Omental fat pad (tissue), 4 donors: Measurements from ENCODE around the gene ZNF354C. TPM values are rescaled to one million over a fixed set of nuclear protein-coding genes. Genes with fewer than 3 reads are reported as not detected.

ENCODE experiments used
- ATAC-seq: fragments of 150-250 bp; one replicate; pipeline ENCODE4 v1.9.1; 2016; ENCODE audit warnings: mild to moderate bottlenecking, moderate library complexity; ENCODE audit not compliant: low FRiP score
- DNase-seq: peaks from one replicate; pipeline ENCODE4 v3.0.0-alpha.2; 2019; ENCODE audit warnings: low spot score
- total RNA-seq, 4 donors: library from RNA; depleted of rRNA; stranded (reverse); fragments of >200 nt; gene quantifications; one replicate each; pipeline ENCODE4 v1.1.0, GENCODE V29; 2016
- TF ChIP-seq, protein P1 (sequence below), 3 donors: fragments of 450-650 bp; IDR thresholded peaks; one replicate each; pipeline ENCODE4 v1.5.1; 2016 to 2017; ENCODE audit warnings: antibody characterized with exemption in 3 of 3, mild to moderate bottlenecking in 3 of 3, moderate library complexity in 2 of 3

The ZNF354C gene
- total RNA-seq, 4 donors from 2014 or later, result 4.1 to 8.5 (median 4.6) TPM

DNA sequence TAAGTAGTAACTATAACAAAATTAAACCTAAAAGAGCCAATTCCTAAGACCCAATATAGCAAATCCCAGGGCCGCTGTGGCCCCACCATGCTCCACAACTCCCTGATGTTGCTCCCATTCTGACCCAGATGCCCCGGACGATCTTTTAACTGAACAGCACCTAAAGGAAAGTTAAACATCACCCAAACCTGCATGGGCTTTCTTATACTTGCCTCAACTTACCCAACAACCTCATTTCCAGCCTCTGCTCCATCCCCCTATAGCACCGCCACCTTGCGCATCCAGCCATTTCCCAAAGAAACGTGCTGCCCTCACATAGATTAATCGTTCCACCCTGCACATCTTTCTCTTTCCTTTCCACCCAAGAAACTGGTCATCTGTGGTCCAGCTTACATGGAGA lies 54.6 kb downstream of the ZNF354C start:
- ATAC-seq (no peak), DNase-seq (no peak)
- TF ChIP-seq, protein P1, sequence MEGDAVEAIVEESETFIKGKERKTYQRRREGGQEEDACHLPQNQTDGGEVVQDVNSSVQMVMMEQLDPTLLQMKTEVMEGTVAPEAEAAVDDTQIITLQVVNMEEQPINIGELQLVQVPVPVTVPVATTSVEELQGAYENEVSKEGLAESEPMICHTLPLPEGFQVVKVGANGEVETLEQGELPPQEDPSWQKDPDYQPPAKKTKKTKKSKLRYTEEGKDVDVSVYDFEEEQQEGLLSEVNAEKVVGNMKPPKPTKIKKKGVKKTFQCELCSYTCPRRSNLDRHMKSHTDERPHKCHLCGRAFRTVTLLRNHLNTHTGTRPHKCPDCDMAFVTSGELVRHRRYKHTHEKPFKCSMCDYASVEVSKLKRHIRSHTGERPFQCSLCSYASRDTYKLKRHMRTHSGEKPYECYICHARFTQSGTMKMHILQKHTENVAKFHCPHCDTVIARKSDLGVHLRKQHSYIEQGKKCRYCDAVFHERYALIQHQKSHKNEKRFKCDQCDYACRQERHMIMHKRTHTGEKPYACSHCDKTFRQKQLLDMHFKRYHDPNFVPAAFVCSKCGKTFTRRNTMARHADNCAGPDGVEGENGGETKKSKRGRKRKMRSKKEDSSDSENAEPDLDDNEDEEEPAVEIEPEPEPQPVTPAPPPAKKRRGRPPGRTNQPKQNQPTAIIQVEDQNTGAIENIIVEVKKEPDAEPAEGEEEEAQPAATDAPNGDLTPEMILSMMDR (IDR thresholded peaks at IDR 0.05), result no peak

DNA sequence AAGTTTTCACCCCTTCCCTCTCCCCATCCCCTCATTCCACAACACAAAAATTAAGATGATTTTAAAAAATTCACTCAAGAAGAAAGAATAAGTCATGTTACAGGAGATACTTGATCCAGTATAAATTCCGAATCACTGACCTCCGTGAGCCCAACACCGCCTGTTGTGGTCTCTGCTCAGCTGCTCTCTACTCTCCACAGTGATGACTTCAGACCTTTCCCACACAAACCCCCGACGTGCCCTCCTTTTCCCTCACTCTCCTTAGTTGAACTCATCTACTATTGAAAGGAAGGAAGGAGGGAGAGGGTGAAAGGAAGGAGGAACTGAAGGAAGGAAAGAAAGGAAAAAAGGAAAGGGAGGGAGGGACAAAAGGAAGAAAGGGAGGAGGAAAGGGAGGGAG lies 55.1 kb downstream of the ZNF354C start:
- TF ChIP-seq, protein P1 (IDR thresholded peaks at IDR 0.05), result no peak
- ATAC-seq (no peak), DNase-seq (no peak)

DNA sequence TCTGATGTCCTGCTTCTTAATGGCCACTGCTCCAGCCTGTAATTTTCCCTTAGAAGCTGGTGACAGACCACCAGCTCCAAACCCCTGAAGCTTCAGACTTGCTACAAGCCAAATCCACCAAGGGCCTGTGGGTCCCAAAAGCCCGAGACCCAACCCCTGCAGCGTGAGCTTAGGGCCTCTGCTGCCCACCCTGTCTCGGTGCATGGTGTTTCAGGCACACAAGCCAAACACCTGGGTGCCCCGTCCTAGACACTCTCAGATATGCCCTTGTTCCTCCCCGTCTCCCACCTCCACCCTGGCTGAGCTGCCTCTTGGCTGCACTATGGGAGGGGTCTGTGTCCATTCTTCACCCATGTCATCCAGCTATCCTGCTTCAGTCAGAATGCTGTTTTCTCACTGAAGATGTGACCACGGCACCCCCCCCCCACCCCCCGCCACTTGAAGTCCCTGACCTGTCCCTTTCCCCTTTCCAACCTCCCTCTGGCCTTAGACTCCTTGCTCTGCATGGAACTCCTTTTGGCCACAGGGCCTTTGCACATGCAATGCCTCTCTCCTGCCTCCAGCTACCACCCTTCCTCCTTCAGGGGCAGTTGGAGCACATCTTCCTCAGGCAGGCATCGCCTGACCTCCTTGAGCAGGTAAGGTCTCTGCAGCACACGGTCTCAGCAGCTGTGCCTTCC lies 55.8 kb downstream of the ZNF354C start:
- no peak for DNase-seq
- no peak for ATAC-seq
- TF ChIP-seq, protein P1 (IDR thresholded peaks at IDR 0.05), result no peak

DNA sequence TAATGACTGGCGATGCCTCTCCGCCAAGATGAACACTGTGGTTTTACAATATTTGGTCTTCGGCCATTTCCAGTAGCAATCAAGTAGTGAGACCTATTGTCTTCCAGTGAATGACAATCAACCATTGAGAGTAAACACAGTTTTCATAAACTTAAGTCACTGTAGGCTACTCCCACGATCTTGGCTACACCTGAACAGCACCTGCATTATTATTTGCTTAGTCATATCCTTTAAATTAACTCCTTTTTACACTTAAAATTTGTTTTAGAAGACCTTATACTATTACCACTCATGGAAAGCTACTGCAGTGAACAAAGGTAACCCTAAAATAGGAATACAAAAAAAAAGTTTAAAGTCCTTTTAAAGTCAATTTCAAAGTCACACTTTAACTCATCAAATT lies 58.2 kb downstream of the ZNF354C start:
- ATAC-seq (no peak), DNase-seq (no peak)
- TF ChIP-seq, protein P1 (IDR thresholded peaks at IDR 0.05), result no peak

DNA sequence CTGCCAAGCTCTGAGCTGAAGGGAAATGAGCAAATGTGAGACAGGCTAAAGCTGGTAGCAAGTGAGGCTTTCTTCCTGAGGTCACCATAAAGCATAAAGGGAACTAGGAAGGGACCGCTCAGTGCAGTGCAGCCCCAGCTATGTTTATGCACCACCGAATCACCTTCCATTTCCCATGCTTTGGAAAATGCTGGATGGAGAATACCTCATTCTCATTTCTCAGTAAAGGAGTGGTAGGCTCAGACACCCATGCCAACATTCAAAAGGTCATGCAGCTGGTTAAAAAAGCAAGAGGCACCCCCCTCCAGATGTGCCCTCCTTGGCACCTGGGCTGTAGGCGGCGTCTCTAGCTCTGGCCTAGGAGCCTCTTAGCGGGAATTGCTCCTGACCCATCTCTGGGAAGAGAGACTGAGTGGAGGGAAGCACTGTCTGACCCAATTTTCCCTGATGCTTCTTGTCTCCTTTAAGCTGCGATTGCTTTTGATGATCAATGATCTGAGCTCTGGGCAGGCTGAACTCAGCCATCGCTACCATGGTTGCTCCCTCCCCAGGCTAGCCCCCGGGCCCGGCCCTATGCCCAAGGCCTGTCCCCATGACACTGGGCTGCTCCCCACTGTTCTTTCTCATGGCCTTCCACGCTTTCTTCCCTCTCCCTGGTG lies 58.7 kb downstream of the ZNF354C start:
- TF ChIP-seq, protein P1 (IDR thresholded peaks at IDR 0.05), result no peak
- DNase-seq (no peak), ATAC-seq (no peak)

DNA sequence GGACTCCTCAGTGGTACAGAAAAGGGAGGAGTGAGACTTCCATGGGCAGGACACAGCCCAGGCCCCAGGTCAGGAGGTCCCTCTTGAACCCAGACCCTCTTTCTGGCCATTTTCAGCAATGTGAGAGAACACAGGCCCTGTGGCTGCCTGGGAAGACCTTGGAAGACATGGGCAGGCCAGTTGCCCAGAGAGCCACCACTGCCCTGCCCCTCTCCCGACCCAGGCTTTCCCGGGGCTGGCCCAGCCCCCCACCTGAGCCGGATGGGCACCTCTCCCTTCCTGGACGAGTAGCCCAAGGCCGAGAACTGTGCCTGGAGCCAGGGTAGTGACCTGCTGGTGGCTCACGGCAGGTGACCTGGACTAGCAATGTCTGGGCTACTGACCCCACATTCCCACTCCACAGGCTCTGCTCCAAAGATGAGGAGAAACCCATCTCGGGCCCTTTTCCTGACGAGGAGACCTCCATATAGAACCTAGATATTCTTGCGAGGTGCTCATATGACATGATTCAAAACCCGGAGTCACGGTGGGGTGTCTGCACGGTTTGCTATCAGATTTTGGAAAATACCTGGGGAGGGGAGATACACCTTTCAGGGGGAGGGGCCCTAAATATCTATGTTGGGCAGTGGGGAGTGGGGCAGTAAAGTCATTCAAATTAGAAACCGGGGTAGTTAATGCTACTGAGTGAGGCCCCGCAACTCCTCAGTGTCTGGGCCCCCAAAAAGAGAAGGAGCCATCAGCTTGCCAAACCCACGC lies 59.4 kb downstream of the ZNF354C start:
- no peak for ATAC-seq
- TF ChIP-seq, protein P1 (IDR thresholded peaks at IDR 0.05), result no peak
- no peak for DNase-seq
